ENCODE measurements around the gene CLRN2.

Gene CLRN2

GRCh38 chr4:17514865-17515264 is at the start of gene CLRN2:
Gene CLRN2 (plus strand): TSS chr4:17515165. CDS start chr4:17515267, 102 bp downstream.
- no peak for ATAC-seq
- TF ChIP-seq ZFP30 (CRISPR knock-in tag; IDR thresholded peaks at IDR 0.05): no peak
- TF ChIP-seq CREB5 (CRISPR knock-in tag; IDR thresholded peaks at IDR 0.05; ENCODE audit: low read depth): no peak
- no peak for TF ChIP-seq CSDC2 (CRISPR knock-in tag; IDR thresholded peaks at IDR 0.05)
- TF ChIP-seq PATZ1 (CRISPR knock-in tag; IDR thresholded peaks at IDR 0.05; ENCODE audit: borderline replicate concordance): no peak
- TF ChIP-seq ISL1 (CRISPR knock-in tag; IDR thresholded peaks at IDR 0.05): no peak
- TF ChIP-seq BACH2 (CRISPR knock-in tag; IDR thresholded peaks at IDR 0.05; ENCODE audit: borderline replicate concordance): no peak
- TF ChIP-seq ESRRG (CRISPR knock-in tag; IDR thresholded peaks at IDR 0.05): no peak
- TF ChIP-seq SNAI2 (CRISPR knock-in tag; IDR thresholded peaks at IDR 0.05): no peak
- no peak for TF ChIP-seq ZFP3 (CRISPR knock-in tag; IDR thresholded peaks at IDR 0.05)
- no peak for TF ChIP-seq OSR1 (CRISPR knock-in tag; IDR thresholded peaks at IDR 0.05)
- TF ChIP-seq ZC3H10 (CRISPR knock-in tag; IDR thresholded peaks at IDR 0.05): no peak
- TF ChIP-seq TSHZ2 (CRISPR knock-in tag; IDR thresholded peaks at IDR 0.05): no peak
- TF ChIP-seq ZNF70 (CRISPR knock-in tag; IDR thresholded peaks at IDR 0.05): no peak

- no peak for TF ChIP-seq CREB5 (CRISPR knock-in tag; IDR thresholded peaks at IDR 0.05; ENCODE audit: low read depth)
- no peak for TF ChIP-seq PPARA (CRISPR knock-in tag; IDR thresholded peaks at IDR 0.05; ENCODE audit: borderline replicate concordance)
- no peak for TF ChIP-seq ZFP3 (CRISPR knock-in tag; IDR thresholded peaks at IDR 0.05)
- no peak for TF ChIP-seq ARNTL (CRISPR knock-in tag; IDR thresholded peaks at IDR 0.05; ENCODE audit: borderline replicate concordance, low read depth)
- no peak for TF ChIP-seq TSHZ2 (CRISPR knock-in tag; IDR thresholded peaks at IDR 0.05)
- no peak for TF ChIP-seq ZNF70 (CRISPR knock-in tag; IDR thresholded peaks at IDR 0.05)
- ATAC-seq: peak; percentile 42
Observed at GRCh38 chr4:17468619-17469221, 46.2 kb upstream of the CLRN2 start.

GRCh38 chr4:17469931-17470674 is 44.9 kb upstream of the CLRN2 start:
- TF ChIP-seq PATZ1 (CRISPR knock-in tag; IDR thresholded peaks at IDR 0.05; ENCODE audit: borderline replicate concordance) (no peak), TCF4 (CRISPR knock-in tag; IDR thresholded peaks at IDR 0.05; ENCODE audit: borderline replicate concordance) (no peak), ZC3H10 (CRISPR knock-in tag; IDR thresholded peaks at IDR 0.05) (no peak), CSDC2 (CRISPR knock-in tag; IDR thresholded peaks at IDR 0.05) (no peak)
- ATAC-seq: no peak
